ENCODE results near the gene SLC35F4. TPM values are rescaled to one million over a fixed set of nuclear protein-coding genes. Genes with fewer than 3 reads are reported as not detected.

The SLC35F4 gene
- total and polyA plus RNA-seq, 2 of the 4 experiments (the other 2 are of a cell fraction): not detected

DNA sequence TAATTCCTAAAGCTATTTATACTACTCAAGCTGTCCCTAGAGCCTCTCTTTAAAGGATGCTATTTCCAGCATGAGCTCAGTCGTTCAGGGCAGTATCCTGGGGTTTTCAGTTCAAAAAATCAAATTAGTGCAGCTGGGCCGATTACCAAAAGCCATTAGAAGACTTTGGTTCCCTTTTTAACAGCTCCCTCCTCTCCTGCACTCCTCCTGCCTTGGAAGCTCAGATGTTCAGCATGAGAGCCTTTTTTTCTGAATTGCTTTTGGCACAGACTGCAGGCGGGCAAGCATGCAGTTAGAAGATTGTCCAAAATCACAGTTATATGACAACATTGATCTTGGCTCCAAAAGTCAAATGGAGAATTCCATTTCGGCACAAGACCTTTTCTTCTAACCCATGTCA lies 179.6 kb downstream of the SLC35F4 start:
- Histone ChIP-seq H3K4me2 (ENCODE audit: low read depth, low read length) (no peak overlapping the region), H2BK120ac (ENCODE audit: low read depth, low read length) (no peak overlapping the region), H2AK9ac (replicated peaks; ENCODE audit: low read depth, low read length, poor library complexity) (no peak overlapping the region), H3K79me1 (ENCODE audit: low read depth in 1 of 2, low read length in 2 of 2) (no peaks in the 10 kb centered on the region), H3K9ac (ENCODE audit: low read depth, low read length) (no peak overlapping the region), H3K56ac (ENCODE audit: extremely low read depth, insufficient read depth, low read length) (no peak overlapping the region), H3K14ac (replicated peaks; ENCODE audit: low read depth, low read length) (no peak overlapping the region), H3K9me3 (ENCODE audit: control insufficient read depth, insufficient read depth, low read length) (0 out of 2 replicates have a peak, but pooled peaks cover 3% of the 10 kb centered on the region), H3K27me3 (ENCODE audit: control insufficient read depth, insufficient read depth, low read length) (no peaks in the 10 kb centered on the region), H4K8ac (ENCODE audit: low read depth in 2 of 2, low read length in 2 of 2) (no peak overlapping the region), H3K18ac (ENCODE audit: low read depth, low read length) (no peak overlapping the region), H3K4me3 (ENCODE audit: insufficient read depth, low read depth, low read length) (no peak overlapping the region), H3K27ac (ENCODE audit: insufficient read depth, low read length) (no peak overlapping the region), H3K9me1 (ENCODE audit: insufficient read depth, low read length) (no peaks in the 10 kb centered on the region), H4K5ac (ENCODE audit: low read depth, low read length) (no peak overlapping the region), H2BK15ac (ENCODE audit: low read depth, low read length) (no peak overlapping the region), H3K23ac (ENCODE audit: low read depth, low read length) (no peak overlapping the region), H4K91ac (ENCODE audit: insufficient read depth, low read depth, low read length) (no peak overlapping the region), H2AFZ (replicated peaks; ENCODE audit: low read length, poor library complexity) (no peak overlapping the region), H3K4me1 (ENCODE audit: control insufficient read depth, insufficient read depth, low read length) (no peaks in the 10 kb centered on the region), H2AK5ac (ENCODE audit: low read depth, low read length) (no peak overlapping the region), H3K4ac (ENCODE audit: low read depth, low read length) (no peak overlapping the region), H3K36me3 (ENCODE audit: control insufficient read depth, insufficient read depth, low read length) (no peaks in the 10 kb centered on the region), H2BK5ac (ENCODE audit: low read depth, low read length, poor library complexity, severe bottlenecking) (no peak overlapping the region), H2BK20ac (ENCODE audit: low read depth, low read length) (no peak overlapping the region), H4K20me1 (ENCODE audit: insufficient read depth, low read length) (no peaks in the 10 kb centered on the region)
- no peak for DNase-seq
- ChIA-PET CTCF (no interaction called here), POLR2A (ENCODE audit: unreplicated experiment) (no interaction called here)
- no peak for ATAC-seq (ENCODE audit: low read depth)
- BruUV-seq (replicated peaks): no TSS peak
- 0% methylated on average over 2 of the region's 4 CpGs; no CpG with 5 or more reads in 1 of the 2 experiments for WGBS, 2 experiments (ENCODE audit: extremely low coverage in 2 of 2, insufficient read length in 1 of 2)
- dilution Hi-C loops (cut with HindIII; ENCODE audit: low sequenced_read_pairs, unreplicated experiment) (no loop called here), intact Hi-C loops (cut with micrococcal nuclease) (no loop called here), in situ Hi-C loops (cut with MboI; ENCODE audit: low sequenced_read_pairs) (no loop called here)
- no peak for TF ChIP-seq MAFK (IDR thresholded peaks at IDR 0.05; ENCODE audit: low read depth, low read length)
- no peak for TF ChIP-seq CEBPB (IDR thresholded peaks at IDR 0.05; ENCODE audit: low read depth, low read length)
- TF ChIP-seq MAZ (IDR thresholded peaks at IDR 0.05; ENCODE audit: borderline replicate concordance, low read depth, low read length): no peak
- TF ChIP-seq RAD21 (IDR thresholded peaks at IDR 0.05; ENCODE audit: low read length): no peak
- TF ChIP-seq NFE2L2 (IDR thresholded peaks at IDR 0.05; ENCODE audit: low read depth, low read length): no peak
- TF ChIP-seq, protein P1, sequence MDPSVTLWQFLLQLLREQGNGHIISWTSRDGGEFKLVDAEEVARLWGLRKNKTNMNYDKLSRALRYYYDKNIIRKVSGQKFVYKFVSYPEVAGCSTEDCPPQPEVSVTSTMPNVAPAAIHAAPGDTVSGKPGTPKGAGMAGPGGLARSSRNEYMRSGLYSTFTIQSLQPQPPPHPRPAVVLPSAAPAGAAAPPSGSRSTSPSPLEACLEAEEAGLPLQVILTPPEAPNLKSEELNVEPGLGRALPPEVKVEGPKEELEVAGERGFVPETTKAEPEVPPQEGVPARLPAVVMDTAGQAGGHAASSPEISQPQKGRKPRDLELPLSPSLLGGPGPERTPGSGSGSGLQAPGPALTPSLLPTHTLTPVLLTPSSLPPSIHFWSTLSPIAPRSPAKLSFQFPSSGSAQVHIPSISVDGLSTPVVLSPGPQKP (IDR thresholded peaks at IDR 0.05; ENCODE audit: borderline replicate concordance, low read depth, low read length): no peak
- no peak for TF ChIP-seq FOS (IDR thresholded peaks at IDR 0.05; ENCODE audit: low read depth, low read length)
- no peak for TF ChIP-seq MXI1 (IDR thresholded peaks at IDR 0.05; ENCODE audit: borderline replicate concordance, low read depth, low read length)
- no peak for TF ChIP-seq RFX5 (IDR thresholded peaks at IDR 0.05; ENCODE audit: low read depth, low read length)
